ENCODE measurements around the gene ADARB1.

DNA sequence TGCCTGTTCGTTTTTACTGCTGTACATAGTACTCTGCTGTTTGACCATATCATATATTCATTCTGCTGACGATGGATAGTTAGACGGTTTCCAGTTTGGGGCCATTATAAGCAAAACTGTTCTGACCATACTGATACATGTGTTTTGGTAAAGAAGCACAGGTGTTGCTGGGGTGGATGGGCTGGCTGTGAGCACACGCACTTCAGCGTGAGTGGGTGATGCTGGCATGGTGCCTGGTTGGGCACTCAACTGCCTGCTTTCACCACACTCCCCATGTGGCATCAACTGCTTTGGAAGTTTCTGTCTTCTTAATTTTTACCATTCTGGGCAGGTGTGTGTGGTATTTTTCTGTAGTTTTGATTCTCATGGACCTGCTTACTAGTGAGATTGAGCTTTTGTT, 37.3 kb downstream of the ADARB1 start:
- TF ChIP-seq, protein P1, sequence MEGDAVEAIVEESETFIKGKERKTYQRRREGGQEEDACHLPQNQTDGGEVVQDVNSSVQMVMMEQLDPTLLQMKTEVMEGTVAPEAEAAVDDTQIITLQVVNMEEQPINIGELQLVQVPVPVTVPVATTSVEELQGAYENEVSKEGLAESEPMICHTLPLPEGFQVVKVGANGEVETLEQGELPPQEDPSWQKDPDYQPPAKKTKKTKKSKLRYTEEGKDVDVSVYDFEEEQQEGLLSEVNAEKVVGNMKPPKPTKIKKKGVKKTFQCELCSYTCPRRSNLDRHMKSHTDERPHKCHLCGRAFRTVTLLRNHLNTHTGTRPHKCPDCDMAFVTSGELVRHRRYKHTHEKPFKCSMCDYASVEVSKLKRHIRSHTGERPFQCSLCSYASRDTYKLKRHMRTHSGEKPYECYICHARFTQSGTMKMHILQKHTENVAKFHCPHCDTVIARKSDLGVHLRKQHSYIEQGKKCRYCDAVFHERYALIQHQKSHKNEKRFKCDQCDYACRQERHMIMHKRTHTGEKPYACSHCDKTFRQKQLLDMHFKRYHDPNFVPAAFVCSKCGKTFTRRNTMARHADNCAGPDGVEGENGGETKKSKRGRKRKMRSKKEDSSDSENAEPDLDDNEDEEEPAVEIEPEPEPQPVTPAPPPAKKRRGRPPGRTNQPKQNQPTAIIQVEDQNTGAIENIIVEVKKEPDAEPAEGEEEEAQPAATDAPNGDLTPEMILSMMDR (IDR thresholded peaks at IDR 0.05; ENCODE audit: borderline replicate concordance, extremely low read depth, low read length, poor library complexity, severe bottlenecking): no peak
- no peak for TF ChIP-seq EZH2 (IDR thresholded peaks at IDR 0.05; ENCODE audit: borderline replicate concordance, low read depth, low read length, severe bottlenecking)
